Coronary artery (tissue), 2 donors: ENCODE data around the gene ANKRD61.
A peak's percentile ranks its signal among the peaks of the same experiment; 100 is the strongest.

Source experiments
- DNase-seq: peaks from one replicate; pipeline ENCODE4 v3.0.0-alpha.2; 2017; ENCODE audit warnings: low spot score
- H3K27ac ChIP-seq, 2 donors: fragments of 200-600 bp; sonication (generic); one replicate each; pipeline ENCODE4 v1.5.1; 2016 to 2019
- H3K4me3 ChIP-seq: fragments of 200-600 bp; sonication (generic); 2 replicates; pipeline ENCODE4 v1.5.1; 2016; ENCODE audit warnings: mild to moderate bottlenecking, moderate library complexity
- TF ChIP-seq, protein P1 (sequence below): fragments of 200-600 bp; sonication (generic); IDR thresholded peaks from one replicate; pipeline ENCODE4 v1.5.1; 2019; ENCODE audit warnings: antibody characterized with exemption

The ANKRD61 gene

DNA sequence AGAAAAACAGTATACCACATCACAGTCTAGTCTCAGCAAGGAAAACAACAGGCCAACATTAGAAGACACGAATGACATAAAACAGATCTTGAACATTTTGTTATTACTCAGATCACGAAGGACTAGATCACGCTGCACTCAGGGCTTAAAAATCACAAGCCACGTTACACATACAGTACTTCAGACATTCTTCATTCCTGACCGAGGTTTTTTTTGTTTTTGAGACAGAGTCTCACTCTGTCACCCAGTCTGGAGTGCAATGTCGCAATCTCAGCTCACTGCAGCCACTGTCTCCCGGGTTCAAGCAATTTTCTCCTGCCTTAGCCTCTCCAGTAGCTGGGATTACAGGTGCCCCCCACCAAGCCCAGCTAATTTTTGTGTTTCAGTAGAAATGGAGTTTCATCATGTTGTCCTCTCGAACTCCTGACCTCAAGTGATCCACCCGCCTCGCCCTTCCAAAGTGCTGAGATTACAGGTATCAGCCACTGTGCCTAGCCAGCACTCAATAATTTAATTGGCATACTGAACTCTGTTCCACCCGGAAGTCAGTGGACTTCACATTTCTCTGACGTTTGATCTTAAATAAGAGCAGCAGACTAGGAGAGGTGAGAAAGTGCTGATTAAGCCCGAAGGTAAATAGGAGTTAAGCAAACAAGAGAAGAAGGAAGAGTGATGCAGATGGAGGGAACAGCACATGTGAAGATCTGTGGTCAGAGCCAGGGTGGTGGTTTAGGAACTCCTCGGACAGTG lies 18.6 kb upstream of the ANKRD61 start:
- no peak overlapping the region for H3K4me3 ChIP-seq
- no peak overlapping the region for H3K27ac ChIP-seq
- TF ChIP-seq, protein P1, sequence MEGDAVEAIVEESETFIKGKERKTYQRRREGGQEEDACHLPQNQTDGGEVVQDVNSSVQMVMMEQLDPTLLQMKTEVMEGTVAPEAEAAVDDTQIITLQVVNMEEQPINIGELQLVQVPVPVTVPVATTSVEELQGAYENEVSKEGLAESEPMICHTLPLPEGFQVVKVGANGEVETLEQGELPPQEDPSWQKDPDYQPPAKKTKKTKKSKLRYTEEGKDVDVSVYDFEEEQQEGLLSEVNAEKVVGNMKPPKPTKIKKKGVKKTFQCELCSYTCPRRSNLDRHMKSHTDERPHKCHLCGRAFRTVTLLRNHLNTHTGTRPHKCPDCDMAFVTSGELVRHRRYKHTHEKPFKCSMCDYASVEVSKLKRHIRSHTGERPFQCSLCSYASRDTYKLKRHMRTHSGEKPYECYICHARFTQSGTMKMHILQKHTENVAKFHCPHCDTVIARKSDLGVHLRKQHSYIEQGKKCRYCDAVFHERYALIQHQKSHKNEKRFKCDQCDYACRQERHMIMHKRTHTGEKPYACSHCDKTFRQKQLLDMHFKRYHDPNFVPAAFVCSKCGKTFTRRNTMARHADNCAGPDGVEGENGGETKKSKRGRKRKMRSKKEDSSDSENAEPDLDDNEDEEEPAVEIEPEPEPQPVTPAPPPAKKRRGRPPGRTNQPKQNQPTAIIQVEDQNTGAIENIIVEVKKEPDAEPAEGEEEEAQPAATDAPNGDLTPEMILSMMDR = no peak
- DNase-seq = no peak

GRCh38 chr7:6015917-6016652 lies 15.1 kb upstream of the ANKRD61 start:
- DNase-seq = no peak
- Histone ChIP-seq H3K27ac (peak overlapping the region in 1 of 2 donors; percentile 21), H3K4me3 (no peak overlapping the region)
- TF ChIP-seq, protein P1 = no peak

GRCh38 chr7:6016653-6016966 lies 14.6 kb upstream of the ANKRD61 start:
- H3K4me3 ChIP-seq = no peak overlapping the region
- no peak overlapping the region for H3K27ac ChIP-seq
- no peak for DNase-seq
- TF ChIP-seq, protein P1 = no peak

- H3K27ac ChIP-seq = no peak overlapping the region
Observed at GRCh38 chr7:6020371-6021286, 10.5 kb upstream of the ANKRD61 start.

DNA sequence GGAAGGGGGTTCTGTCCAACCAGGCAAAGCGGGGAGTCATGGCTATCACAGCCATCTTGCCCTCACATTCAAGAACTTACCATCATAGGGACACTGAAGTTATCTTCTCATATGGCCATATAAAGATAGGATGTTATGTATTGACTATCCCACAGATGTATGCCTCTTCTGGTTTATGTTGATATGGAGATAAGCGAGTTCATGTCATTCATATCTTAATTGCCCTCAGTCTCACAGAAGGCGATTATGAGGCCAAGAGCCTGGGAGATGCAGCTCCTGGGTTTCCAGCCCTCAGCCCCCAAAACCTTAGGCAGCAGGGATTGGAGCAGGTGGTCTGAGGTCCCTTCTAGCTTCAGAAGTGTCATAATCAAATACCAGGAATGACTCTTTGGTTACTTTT lies 8.5 kb upstream of the ANKRD61 start:
- Histone ChIP-seq H3K27ac (no peak overlapping the region), H3K4me3 (no peak overlapping the region)
- DNase-seq = no peak
- TF ChIP-seq, protein P1 = no peak

More at GRCh38 chr7:6020371-6021286, 10.5 kb upstream of the ANKRD61 start:
- TF ChIP-seq, protein P1 = no peak
- no peak overlapping the region for H3K4me3 ChIP-seq
- no peak for DNase-seq

DNA sequence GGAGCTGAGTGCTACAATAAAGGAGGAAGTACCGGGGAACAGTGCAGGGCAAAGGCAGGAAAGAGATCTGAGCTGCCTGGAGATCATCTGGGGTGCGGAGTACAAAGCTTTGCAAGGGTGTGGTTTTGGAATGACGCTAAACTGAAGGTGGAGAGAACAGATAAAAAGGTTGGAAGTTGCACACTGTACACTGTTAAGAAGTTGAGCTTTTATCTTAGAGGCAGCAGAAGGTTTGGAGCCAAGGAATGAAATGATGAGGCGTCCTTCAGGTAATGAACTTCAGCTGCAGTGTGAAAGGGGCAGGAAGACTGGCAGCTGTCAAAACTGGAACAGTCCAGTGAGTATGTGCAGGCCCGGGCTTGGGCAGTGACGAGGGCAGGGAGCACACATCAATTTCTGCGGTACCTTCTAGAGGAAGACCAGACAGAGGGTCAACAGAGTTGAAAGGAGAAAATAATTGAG lies 7.2 kb upstream of the ANKRD61 start:
- Histone ChIP-seq H3K27ac (no peak overlapping the region), H3K4me3 (no peak overlapping the region)
- TF ChIP-seq, protein P1 = no peak
- no peak for DNase-seq
